Measurements from ENCODE around the gene TOMM6. TPM values are rescaled to one million over a fixed set of nuclear protein-coding genes. Genes with fewer than 3 reads are reported as not detected.

The TOMM6 gene
- total RNA-seq, 3 donors from 2014 or later (not counting 1 experiment from before 2014, with no cell fraction given) = 95.0 to 109 (median 96.6) TPM

DNA sequence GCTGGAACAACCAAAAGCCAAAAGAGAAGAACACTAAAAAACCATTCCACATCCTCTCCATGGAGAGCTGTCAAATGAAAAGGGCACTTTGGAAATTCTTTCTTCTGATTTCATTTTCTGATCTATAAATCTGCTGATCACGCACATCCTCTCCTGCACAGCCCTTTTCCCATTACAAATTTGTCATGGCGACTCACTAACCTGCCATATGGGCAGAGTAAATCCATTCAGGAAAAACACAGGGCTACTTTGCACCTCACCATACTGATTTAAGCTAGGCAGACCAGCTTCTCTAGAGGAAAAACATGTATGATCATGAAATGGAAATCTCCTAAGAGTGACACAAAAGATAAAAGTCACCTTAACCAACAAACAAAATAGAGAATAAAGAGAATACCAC is 26.0 kb downstream of the TOMM6 start:
- Histone ChIP-seq H3K9me3 (ENCODE audit: control insufficient read depth, insufficient read depth, low read length) (no peaks in the 10 kb centered on the region), H3K4me3 (ENCODE audit: low read length) (no peak overlapping the region), H3K27me3 (ENCODE audit: control insufficient read depth, insufficient read depth, low read length) (no peaks in the 10 kb centered on the region), H3K4me1 (ENCODE audit: control insufficient read depth, insufficient read depth, low read length) (no peaks in the 10 kb centered on the region), H3K36me3 (ENCODE audit: control insufficient read depth, insufficient read depth, low read length) (no peaks in the 10 kb centered on the region), H3K27ac (ENCODE audit: low read length) (no peak overlapping the region)
- Mint-ChIP-seq H3K4me3 (no peak overlapping the region), H3K27ac (no peak overlapping the region), H3K9me3 (no peaks in the 10 kb centered on the region), H3K27me3 (ENCODE audit: low read depth in 2 of 2) (no peaks in the 10 kb centered on the region), H3K4me1 (no peaks in the 10 kb centered on the region), H3K36me3 (no peaks in the 10 kb centered on the region)
- TF ChIP-seq, protein P1, sequence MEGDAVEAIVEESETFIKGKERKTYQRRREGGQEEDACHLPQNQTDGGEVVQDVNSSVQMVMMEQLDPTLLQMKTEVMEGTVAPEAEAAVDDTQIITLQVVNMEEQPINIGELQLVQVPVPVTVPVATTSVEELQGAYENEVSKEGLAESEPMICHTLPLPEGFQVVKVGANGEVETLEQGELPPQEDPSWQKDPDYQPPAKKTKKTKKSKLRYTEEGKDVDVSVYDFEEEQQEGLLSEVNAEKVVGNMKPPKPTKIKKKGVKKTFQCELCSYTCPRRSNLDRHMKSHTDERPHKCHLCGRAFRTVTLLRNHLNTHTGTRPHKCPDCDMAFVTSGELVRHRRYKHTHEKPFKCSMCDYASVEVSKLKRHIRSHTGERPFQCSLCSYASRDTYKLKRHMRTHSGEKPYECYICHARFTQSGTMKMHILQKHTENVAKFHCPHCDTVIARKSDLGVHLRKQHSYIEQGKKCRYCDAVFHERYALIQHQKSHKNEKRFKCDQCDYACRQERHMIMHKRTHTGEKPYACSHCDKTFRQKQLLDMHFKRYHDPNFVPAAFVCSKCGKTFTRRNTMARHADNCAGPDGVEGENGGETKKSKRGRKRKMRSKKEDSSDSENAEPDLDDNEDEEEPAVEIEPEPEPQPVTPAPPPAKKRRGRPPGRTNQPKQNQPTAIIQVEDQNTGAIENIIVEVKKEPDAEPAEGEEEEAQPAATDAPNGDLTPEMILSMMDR (IDR thresholded peaks at IDR 0.05) = no peak
- DNase-seq = no peak
- no peak for ATAC-seq
- intact Hi-C loops (cut with micrococcal nuclease) = no loop called here
- WGBS (ENCODE audit: insufficient coverage) = 97% methylated on average over 2 of the region's 2 CpGs

DNA sequence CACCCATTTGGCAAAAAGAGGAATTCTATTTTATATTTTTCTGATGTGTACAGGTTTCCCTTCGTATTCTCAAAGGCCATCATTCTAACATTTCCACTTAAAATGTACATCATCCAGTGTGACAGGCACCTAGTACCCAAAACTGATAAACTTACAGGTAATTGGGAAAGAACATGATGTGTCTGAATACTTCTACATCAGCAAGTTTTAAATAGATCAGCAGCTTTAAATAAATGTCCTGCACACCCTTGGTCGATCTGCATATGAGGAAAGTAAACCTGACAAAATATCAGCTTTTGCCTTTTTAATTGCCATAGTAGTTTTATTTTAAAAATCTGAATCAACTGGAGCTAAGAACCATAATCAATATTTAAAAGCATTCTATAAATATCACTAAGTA is 26.5 kb downstream of the TOMM6 start:
- H3K4me3 ChIP-seq (ENCODE audit: low read length) = no peak overlapping the region
- no CpG with 5 or more reads among the region's 2 CpGs for WGBS (ENCODE audit: insufficient coverage)
- intact Hi-C loops (cut with micrococcal nuclease) = no loop called here
- Mint-ChIP-seq H3K27me3 (ENCODE audit: low read depth in 2 of 2) (no peaks in the 10 kb centered on the region), H3K4me1 (no peaks in the 10 kb centered on the region), H3K27ac (no peak overlapping the region), H3K9me3 (no peaks in the 10 kb centered on the region), H3K36me3 (no peaks in the 10 kb centered on the region), H3K4me3 (peak overlapping the region; percentile 13)
- H3K4me1 ChIP-seq (ENCODE audit: control insufficient read depth, insufficient read depth, low read length) = no peaks in the 10 kb centered on the region
- H3K9me3 ChIP-seq (ENCODE audit: control insufficient read depth, insufficient read depth, low read length) = no peaks in the 10 kb centered on the region
- ATAC-seq (no peak), DNase-seq (no peak)
- no peak overlapping the region for H3K27ac ChIP-seq (ENCODE audit: low read length)
- no peaks in the 10 kb centered on the region for H3K36me3 ChIP-seq (ENCODE audit: control insufficient read depth, insufficient read depth, low read length)
- H3K27me3 ChIP-seq (ENCODE audit: control insufficient read depth, insufficient read depth, low read length) = no peaks in the 10 kb centered on the region
- TF ChIP-seq, protein P1 (IDR thresholded peaks at IDR 0.05) = no peak

DNA sequence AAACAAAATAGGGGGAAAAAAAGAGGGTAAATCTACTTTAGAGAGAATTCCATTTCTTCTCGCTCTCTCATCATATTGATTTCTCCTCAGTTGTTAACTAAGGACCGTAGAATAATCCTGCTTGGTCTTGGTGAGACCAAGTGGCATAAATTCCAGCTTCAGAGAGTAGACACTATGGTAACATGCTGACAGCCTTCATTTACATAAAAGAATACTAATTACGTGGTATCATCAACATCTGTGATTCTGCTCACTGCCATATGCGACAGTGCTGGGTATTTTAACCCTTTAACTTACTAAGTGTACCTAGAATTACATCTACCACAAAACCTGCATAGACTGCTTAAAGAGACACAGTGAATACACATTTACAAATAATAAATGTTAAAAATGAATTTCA is 27.1 kb downstream of the TOMM6 start:
- intact Hi-C loops (cut with micrococcal nuclease) = no loop called here
- WGBS (ENCODE audit: insufficient coverage) = 78% methylated on average over 4 of the region's 4 CpGs

DNA sequence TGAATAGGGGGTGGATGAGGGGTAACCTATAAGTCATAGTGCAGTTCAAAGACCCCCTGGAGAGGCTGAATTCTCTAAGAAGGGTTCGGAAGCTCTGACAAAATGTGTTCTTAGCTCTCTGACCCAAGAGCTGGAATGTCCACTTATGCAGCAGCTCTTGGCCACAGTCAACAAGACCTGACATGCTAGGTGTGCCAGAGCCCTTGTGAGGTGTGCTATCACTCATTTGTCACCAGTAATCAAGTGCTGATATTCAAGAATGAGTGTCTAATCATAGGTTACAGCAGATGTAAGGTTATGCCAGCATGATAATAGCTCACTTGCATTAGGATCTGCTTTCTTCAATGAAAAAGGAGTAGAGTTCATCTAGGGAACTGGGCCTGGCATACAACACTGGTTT is 28.1 kb downstream of the TOMM6 start:
- Histone ChIP-seq H3K4me1 (ENCODE audit: control insufficient read depth, insufficient read depth, low read length) (no peaks in the 10 kb centered on the region), H3K4me3 (ENCODE audit: low read length) (no peak overlapping the region), H3K27ac (ENCODE audit: low read length) (no peak overlapping the region), H3K9me3 (ENCODE audit: control insufficient read depth, insufficient read depth, low read length) (no peaks in the 10 kb centered on the region), H3K36me3 (ENCODE audit: control insufficient read depth, insufficient read depth, low read length) (no peaks in the 10 kb centered on the region), H3K27me3 (ENCODE audit: control insufficient read depth, insufficient read depth, low read length) (no peaks in the 10 kb centered on the region)
- WGBS (ENCODE audit: insufficient coverage) = 93% methylated on average over 1 of the region's 1 CpG
- Mint-ChIP-seq H3K36me3 (no peaks in the 10 kb centered on the region), H3K9me3 (no peaks in the 10 kb centered on the region), H3K4me3 (no peak overlapping the region), H3K27ac (no peak overlapping the region), H3K27me3 (ENCODE audit: low read depth in 2 of 2) (no peaks in the 10 kb centered on the region), H3K4me1 (no peaks in the 10 kb centered on the region)
- ATAC-seq = no peak
- intact Hi-C loops (cut with micrococcal nuclease) = no loop called here
- TF ChIP-seq, protein P1 (IDR thresholded peaks at IDR 0.05) = no peak
- no peak for DNase-seq

More for the DNA sequence above, 27.1 kb downstream of the TOMM6 start:
- Histone ChIP-seq H3K4me1 (ENCODE audit: control insufficient read depth, insufficient read depth, low read length) (no peaks in the 10 kb centered on the region), H3K27ac (ENCODE audit: low read length) (no peak overlapping the region), H3K4me3 (ENCODE audit: low read length) (no peak overlapping the region), H3K27me3 (ENCODE audit: control insufficient read depth, insufficient read depth, low read length) (no peaks in the 10 kb centered on the region), H3K36me3 (ENCODE audit: control insufficient read depth, insufficient read depth, low read length) (no peaks in the 10 kb centered on the region), H3K9me3 (ENCODE audit: control insufficient read depth, insufficient read depth, low read length) (no peaks in the 10 kb centered on the region)
- H3K9me3 Mint-ChIP-seq = no peaks in the 10 kb centered on the region
- TF ChIP-seq, protein P1 (IDR thresholded peaks at IDR 0.05) = no peak
- no peak overlapping the region for H3K27ac Mint-ChIP-seq
- ATAC-seq (no peak), DNase-seq (no peak)
- no peaks in the 10 kb centered on the region for H3K4me1 Mint-ChIP-seq
- H3K4me3 Mint-ChIP-seq = no peak overlapping the region
- no peaks in the 10 kb centered on the region for H3K27me3 Mint-ChIP-seq (ENCODE audit: low read depth in 2 of 2)
- H3K36me3 Mint-ChIP-seq = no peaks in the 10 kb centered on the region
